ENCODE data around the gene PLIN5. TPM values are rescaled to one million over a fixed set of nuclear protein-coding genes. Genes with fewer than 3 reads are reported as not detected.

PLIN5 gene
- total and polyA plus RNA-seq, 2 of the 8 experiments (the other 6 are each of a cell fraction or from before 2014, with no cell fraction given), result 2.0 to 2.5 TPM

Other genes with a start within 250 kb of the PLIN5 start
- gene TMIGD2, start 232.8 kb downstream of the PLIN5 start, total RNA-seq (2021; fragmentation: NEBNext Ultra II Directional; extraction: Animal tissue kit (Norgen Biotek cat#: 25700)), result 0.38 and 0.41 TPM in 2 replicates
- gene TMIGD2, start 232.8 kb downstream of the PLIN5 start, polyA plus RNA-seq (2011; rRNA removed), result 0.39 and 0.58 TPM in 2 replicates
- gene FSD1, start 230.6 kb downstream of the PLIN5 start, total RNA-seq (2021; fragmentation: NEBNext Ultra II Directional; extraction: Animal tissue kit (Norgen Biotek cat#: 25700)), result 54.8 and 58.8 TPM in 2 replicates
- 181 and 194 TPM in 2 replicates for gene FSD1, start 230.6 kb downstream of the PLIN5 start, polyA plus RNA-seq (2011; rRNA removed)
- gene STAP2, start 196.4 kb downstream of the PLIN5 start, total RNA-seq (2021; fragmentation: NEBNext Ultra II Directional; extraction: Animal tissue kit (Norgen Biotek cat#: 25700)), result 15.3 and 18.1 TPM in 2 replicates
- gene STAP2, start 196.4 kb downstream of the PLIN5 start, polyA plus RNA-seq (2011; rRNA removed), result 33.6 and 37.3 TPM in 2 replicates
- 24.2 and 27.7 TPM in 2 replicates for gene MPND, start 191.7 kb downstream of the PLIN5 start, total RNA-seq (2021; fragmentation: NEBNext Ultra II Directional; extraction: Animal tissue kit (Norgen Biotek cat#: 25700))
- 22.9 and 31.6 TPM in 2 replicates for gene MPND, start 191.7 kb downstream of the PLIN5 start, polyA plus RNA-seq (2011; rRNA removed)
- gene SH3GL1, start 134.7 kb downstream of the PLIN5 start, total RNA-seq (2021; fragmentation: NEBNext Ultra II Directional; extraction: Animal tissue kit (Norgen Biotek cat#: 25700)), result 102 TPM in 2 replicates
- 81.5 and 120 TPM in 2 replicates for gene SH3GL1, start 134.7 kb downstream of the PLIN5 start, polyA plus RNA-seq (2011; rRNA removed)
- gene CHAF1A, start 132.6 kb downstream of the PLIN5 start, total RNA-seq (2021; fragmentation: NEBNext Ultra II Directional; extraction: Animal tissue kit (Norgen Biotek cat#: 25700)), result 146 and 147 TPM in 2 replicates
- gene CHAF1A, start 132.6 kb downstream of the PLIN5 start, polyA plus RNA-seq (2011; rRNA removed), result 122 and 190 TPM in 2 replicates
- gene UBXN6, start 77.4 kb downstream of the PLIN5 start, total RNA-seq (2021; fragmentation: NEBNext Ultra II Directional; extraction: Animal tissue kit (Norgen Biotek cat#: 25700)), result 28.0 and 29.9 TPM in 2 replicates
- 43.8 and 63.0 TPM in 2 replicates for gene UBXN6, start 77.4 kb downstream of the PLIN5 start, polyA plus RNA-seq (2011; rRNA removed)
- gene HDGFL2, start 62.9 kb downstream of the PLIN5 start, total RNA-seq (2021; fragmentation: NEBNext Ultra II Directional; extraction: Animal tissue kit (Norgen Biotek cat#: 25700)), result 102 and 106 TPM in 2 replicates
- gene HDGFL2, start 62.9 kb downstream of the PLIN5 start, polyA plus RNA-seq (2011; rRNA removed), result 31.1 and 46.8 TPM in 2 replicates
- 0.45 and 0.54 TPM in 2 replicates for gene PLIN4, start 16.7 kb downstream of the PLIN5 start, total RNA-seq (2021; fragmentation: NEBNext Ultra II Directional; extraction: Animal tissue kit (Norgen Biotek cat#: 25700))
- 0.35 and 0.67 TPM in 2 replicates for gene PLIN4, start 16.7 kb downstream of the PLIN5 start, polyA plus RNA-seq (2011; rRNA removed)
- 0.36 and 0.48 TPM in 2 replicates for gene LRG1, start 4.8 kb upstream of the PLIN5 start, total RNA-seq (2021; fragmentation: NEBNext Ultra II Directional; extraction: Animal tissue kit (Norgen Biotek cat#: 25700))
- 0.64 and 0.79 TPM in 2 replicates for gene LRG1, start 4.8 kb upstream of the PLIN5 start, polyA plus RNA-seq (2011; rRNA removed)
- 54.4 and 56.7 TPM in 2 replicates for gene SEMA6B, start 24.5 kb upstream of the PLIN5 start, total RNA-seq (2021; fragmentation: NEBNext Ultra II Directional; extraction: Animal tissue kit (Norgen Biotek cat#: 25700))
- 31.3 and 54.9 TPM in 2 replicates for gene SEMA6B, start 24.5 kb upstream of the PLIN5 start, polyA plus RNA-seq (2011; rRNA removed)
- gene TNFAIP8L1, start 104.3 kb upstream of the PLIN5 start, total RNA-seq (2021; fragmentation: NEBNext Ultra II Directional; extraction: Animal tissue kit (Norgen Biotek cat#: 25700)), result 5.9 and 6.1 TPM in 2 replicates
- 3.2 and 5.5 TPM in 2 replicates for gene TNFAIP8L1, start 104.3 kb upstream of the PLIN5 start, polyA plus RNA-seq (2011; rRNA removed)
- gene MYDGF, start 135.1 kb upstream of the PLIN5 start, total RNA-seq (2021; fragmentation: NEBNext Ultra II Directional; extraction: Animal tissue kit (Norgen Biotek cat#: 25700)), result 51.1 and 53.1 TPM in 2 replicates
- gene MYDGF, start 135.1 kb upstream of the PLIN5 start, polyA plus RNA-seq (2011; rRNA removed), result 40.6 and 81.0 TPM in 2 replicates
- 40.7 and 46.8 TPM in 2 replicates for gene DPP9, start 188.6 kb upstream of the PLIN5 start, total RNA-seq (2021; fragmentation: NEBNext Ultra II Directional; extraction: Animal tissue kit (Norgen Biotek cat#: 25700))
- 11.6 and 23.3 TPM in 2 replicates for gene DPP9, start 188.6 kb upstream of the PLIN5 start, polyA plus RNA-seq (2011; rRNA removed)